ENCODE data around the gene CACHD1. TPM values are rescaled to one million over a fixed set of nuclear protein-coding genes. Genes with fewer than 3 reads are reported as not detected.

CACHD1 gene
- total RNA-seq, 2 donors from 2014 or later = 5.3 to 6.7 TPM

- H3K27ac ChIP-seq = no peak overlapping the region
- no peak for TF ChIP-seq CTCF (IDR thresholded peaks at IDR 0.05)
- DNase-seq (ENCODE audit: low spot score) (no peak), ATAC-seq (ENCODE audit: insufficient number of reproducible peaks, low FRiP score, low read depth) (no peak)
- H3K9me3 ChIP-seq = no peaks in the 10 kb centered on the region
- H3K36me3 ChIP-seq = no peaks in the 10 kb centered on the region
- H3K4me3 ChIP-seq = no peak overlapping the region
- H3K4me1 ChIP-seq (ENCODE audit: control insufficient read depth in 1 of 2, low read depth in 2 of 2) = no peaks in the 10 kb centered on the region
- no peaks in the 10 kb centered on the region for H3K27me3 ChIP-seq (replicated peaks; ENCODE audit: insufficient read depth)
Observed at GRCh38 chr1:64437453-64437852, 32.5 kb upstream of the CACHD1 start.

GRCh38 chr1:64440183-64440826, 29.6 kb upstream of the CACHD1 start:
- DNase-seq (ENCODE audit: low spot score) (no peak), ATAC-seq (ENCODE audit: insufficient number of reproducible peaks, low FRiP score, low read depth) (no peak)
- Histone ChIP-seq H3K4me1 (ENCODE audit: control insufficient read depth in 1 of 2, low read depth in 2 of 2) (no peaks in the 10 kb centered on the region), H3K36me3 (no peaks in the 10 kb centered on the region), H3K9me3 (no peaks in the 10 kb centered on the region), H3K27ac (no peak overlapping the region), H3K27me3 (replicated peaks; ENCODE audit: insufficient read depth) (no peaks in the 10 kb centered on the region), H3K4me3 (no peak overlapping the region)
- no peak for TF ChIP-seq CTCF (IDR thresholded peaks at IDR 0.05)

- H3K27ac ChIP-seq = no peak overlapping the region
- no peaks in the 10 kb centered on the region for H3K36me3 ChIP-seq
- no peaks in the 10 kb centered on the region for H3K4me1 ChIP-seq (ENCODE audit: control insufficient read depth in 1 of 2, low read depth in 2 of 2)
- H3K27me3 ChIP-seq (replicated peaks; ENCODE audit: insufficient read depth) = no peaks in the 10 kb centered on the region
- no peak for TF ChIP-seq CTCF (IDR thresholded peaks at IDR 0.05)
- DNase-seq (ENCODE audit: low spot score) (no peak), ATAC-seq (ENCODE audit: insufficient number of reproducible peaks, low FRiP score, low read depth) (no peak)
- no peak overlapping the region for H3K4me3 ChIP-seq
- H3K9me3 ChIP-seq = no peaks in the 10 kb centered on the region
Observed at GRCh38 chr1:64451440-64451839, 18.5 kb upstream of the CACHD1 start.

- Histone ChIP-seq H3K4me3 (no peak overlapping the region), H3K9me3 (no peaks in the 10 kb centered on the region), H3K36me3 (no peaks in the 10 kb centered on the region), H3K4me1 (ENCODE audit: control insufficient read depth in 1 of 2, low read depth in 2 of 2) (no peaks in the 10 kb centered on the region), H3K27ac (no peak overlapping the region), H3K27me3 (replicated peaks; ENCODE audit: insufficient read depth) (no peaks in the 10 kb centered on the region)
- DNase-seq (ENCODE audit: low spot score) (no peak), ATAC-seq (ENCODE audit: insufficient number of reproducible peaks, low FRiP score, low read depth) (no peak)
- TF ChIP-seq CTCF (IDR thresholded peaks at IDR 0.05) = no peak
Observed at GRCh38 chr1:64453688-64454087, 16.2 kb upstream of the CACHD1 start.

- TF ChIP-seq CTCF (IDR thresholded peaks at IDR 0.05) = no peak
- Histone ChIP-seq H3K27me3 (replicated peaks; ENCODE audit: insufficient read depth) (no peaks in the 10 kb centered on the region), H3K9me3 (no peaks in the 10 kb centered on the region), H3K4me1 (ENCODE audit: control insufficient read depth in 1 of 2, low read depth in 2 of 2) (no peaks in the 10 kb centered on the region), H3K27ac (no peak overlapping the region), H3K36me3 (no peaks in the 10 kb centered on the region), H3K4me3 (no peak overlapping the region)
- no peak for DNase-seq (ENCODE audit: low spot score)
- ATAC-seq (ENCODE audit: insufficient number of reproducible peaks, low FRiP score, low read depth) = no peak
Observed at GRCh38 chr1:64458915-64459314, 11.0 kb upstream of the CACHD1 start.
